C4-2B (cell line): ENCODE results near the gene CIRBP.

ENCODE experiments used
- CTCF ChIP-seq: fragments of 450-650 bp; conservative IDR thresholded peaks from 2 replicates; pipeline ENCODE4 v1.5.1; 2017; ENCODE audit warnings: mild to moderate bottlenecking
- ZFX ChIP-seq: fragments of 450-650 bp; IDR thresholded peaks from 2 replicates; pipeline ENCODE4 v1.6.1; 2017

- TF ChIP-seq CTCF (no peak), ZFX (no peak)
Measured at GRCh38 chr19:1313695-1314613, 44.8 kb downstream of the CIRBP start.
